KMS-11 (cell line): ENCODE results near the gene FAH.

ENCODE experiments used
- H2AFZ ChIP-seq: fragments of 200-600 bp; sonication (generic); 2 replicates; pipeline ENCODE4 v1.6.1; 2016; ENCODE audit warnings: antibody characterized with exemption, mixed run types, low read depth
- H3K27ac ChIP-seq: fragments of 200-600 bp; sonication (generic); 2 replicates; pipeline ENCODE4 v1.6.1; 2016; ENCODE audit warnings: mild to moderate bottlenecking, mixed run types
- H3K27me3 ChIP-seq: fragments of 200-600 bp; sonication (generic); 2 replicates; pipeline ENCODE4 v1.6.1; 2017; ENCODE audit warnings: mild to moderate bottlenecking, low read depth, mixed run types, moderate library complexity; ENCODE audit not compliant: insufficient read depth
- H3K36me3 ChIP-seq: fragments of 200-600 bp; sonication (generic); 2 replicates; pipeline ENCODE4 v1.6.1; 2017; ENCODE audit warnings: mild to moderate bottlenecking, mixed run types; ENCODE audit not compliant: insufficient read depth
- H3K4me1 ChIP-seq: fragments of 200-600 bp; sonication (generic); 2 replicates; pipeline ENCODE4 v1.6.1; 2016; ENCODE audit warnings: mild to moderate bottlenecking, low read depth, mixed run types; ENCODE audit not compliant: poor library complexity, severe bottlenecking
- H3K4me2 ChIP-seq: fragments of 200-600 bp; sonication (generic); 2 replicates; pipeline ENCODE4 v1.7.0; 2016; ENCODE audit warnings: mild to moderate bottlenecking, mixed run types
- H3K4me3 ChIP-seq: fragments of 200-600 bp; sonication (generic); IDR thresholded peaks from 2 replicates; pipeline ENCODE4 v1.6.1; 2017; ENCODE audit warnings: low read depth, low read length, mixed read lengths; ENCODE audit not compliant: insufficient read depth
- H3K79me2 ChIP-seq: fragments of 200-600 bp; sonication (generic); 2 replicates; pipeline ENCODE4 v1.6.1; 2016; ENCODE audit warnings: low read depth, mixed run types; ENCODE audit not compliant: insufficient read depth
- H3K9ac ChIP-seq: fragments of 200-600 bp; sonication (generic); 2 replicates; pipeline ENCODE4 v1.6.1; 2016; ENCODE audit warnings: mild to moderate bottlenecking, mixed run types
- H4K20me1 ChIP-seq: fragments of 200-600 bp; sonication (generic); 2 replicates; pipeline ENCODE4 v1.6.1; 2016; ENCODE audit warnings: mild to moderate bottlenecking, mixed run types; ENCODE audit not compliant: insufficient read depth
- CTCF ChIP-seq: fragments of 200-600 bp; sonication (generic); conservative IDR thresholded peaks from 2 replicates; pipeline ENCODE4 v1.6.1; 2017; ENCODE audit warnings: low read depth, mild to moderate bottlenecking, antibody characterized with exemption, low read length, moderate library complexity, mixed read lengths

Gene FAH

GRCh38 chr15:80208758-80209734 lies 56.2 kb downstream of the FAH start:
- H3K27ac ChIP-seq: no peak overlapping the region
- no peaks in the 10 kb centered on the region for H3K4me1 ChIP-seq
- H3K4me3 ChIP-seq: no peak overlapping the region
- no peaks in the 10 kb centered on the region for H4K20me1 ChIP-seq
- no peaks in the 10 kb centered on the region for H3K79me2 ChIP-seq
- H3K9ac ChIP-seq: no peak overlapping the region
- no peaks in the 10 kb centered on the region for H3K36me3 ChIP-seq
- TF ChIP-seq CTCF: no peak
- H3K4me2 ChIP-seq: no peak overlapping the region
- H2AFZ ChIP-seq: no peak overlapping the region
- no peaks in the 10 kb centered on the region for H3K27me3 ChIP-seq

GRCh38 chr15:80210611-80211573 lies 58.1 kb downstream of the FAH start:
- no peak for TF ChIP-seq CTCF
- H3K79me2 ChIP-seq: no peaks in the 10 kb centered on the region
- H3K27ac ChIP-seq: no peak overlapping the region
- no peaks in the 10 kb centered on the region for H3K36me3 ChIP-seq
- no peak overlapping the region for H3K9ac ChIP-seq
- no peak overlapping the region for H3K4me3 ChIP-seq
- no peak overlapping the region for H2AFZ ChIP-seq
- H4K20me1 ChIP-seq: no peaks in the 10 kb centered on the region
- no peaks in the 10 kb centered on the region for H3K27me3 ChIP-seq
- no peak overlapping the region for H3K4me2 ChIP-seq
- H3K4me1 ChIP-seq: no peaks in the 10 kb centered on the region

- Histone ChIP-seq H3K27ac (no peak overlapping the region), H3K4me1 (no peaks in the 10 kb centered on the region), H3K4me3 (no peak overlapping the region), H3K27me3 (no peaks in the 10 kb centered on the region), H3K4me2 (no peak overlapping the region), H3K79me2 (no peaks in the 10 kb centered on the region), H2AFZ (no peak overlapping the region), H3K36me3 (no peaks in the 10 kb centered on the region), H3K9ac (no peak overlapping the region), H4K20me1 (no peaks in the 10 kb centered on the region)
- TF ChIP-seq CTCF: no peak
Observed at GRCh38 chr15:80211976-80212375, 59.2 kb downstream of the FAH start.

GRCh38 chr15:80214910-80215309 lies 62.1 kb downstream of the FAH start:
- H2AFZ ChIP-seq: no peak overlapping the region
- no peaks in the 10 kb centered on the region for H3K27me3 ChIP-seq
- no peaks in the 10 kb centered on the region for H3K79me2 ChIP-seq
- H4K20me1 ChIP-seq: no peaks in the 10 kb centered on the region
- no peaks in the 10 kb centered on the region for H3K36me3 ChIP-seq
- H3K4me1 ChIP-seq: no peaks in the 10 kb centered on the region
- no peak for TF ChIP-seq CTCF
- no peak overlapping the region for H3K4me3 ChIP-seq
- no peak overlapping the region for H3K4me2 ChIP-seq
- H3K27ac ChIP-seq: no peak overlapping the region
- H3K9ac ChIP-seq: no peak overlapping the region
